ENCODE results near the gene IFI27.

Gene IFI27

GRCh38 chr14:94113908-94114588 lies 3.5 kb downstream of the IFI27 start:
- H3K27ac Mint-ChIP-seq = no peak overlapping the region
- H3K4me1 Mint-ChIP-seq (ENCODE audit: low read depth) = no peaks in the 10 kb centered on the region
- H3K27me3 Mint-ChIP-seq = peaks cover 13% of the 10 kb centered on the region
- H3K9me3 Mint-ChIP-seq = no peaks in the 10 kb centered on the region
- H3K4me3 Mint-ChIP-seq = no peak overlapping the region
- no peaks in the 10 kb centered on the region for H3K36me3 Mint-ChIP-seq (ENCODE audit: low read depth)

- Mint-ChIP-seq H3K27ac (no peak overlapping the region), H3K4me1 (ENCODE audit: low read depth) (no peaks in the 10 kb centered on the region), H3K27me3 (peaks cover 16% of the 10 kb centered on the region), H3K36me3 (ENCODE audit: low read depth) (no peaks in the 10 kb centered on the region), H3K9me3 (peaks cover 2% of the 10 kb centered on the region), H3K4me3 (no peak overlapping the region)
These were observed 4.1 kb downstream of the IFI27 start for GRCh38 chr14:94114589-94115057.

- Mint-ChIP-seq H3K4me1 (ENCODE audit: low read depth) (no peaks in the 10 kb centered on the region), H3K4me3 (no peak overlapping the region), H3K27ac (no peak overlapping the region), H3K9me3 (peaks cover 5% of the 10 kb centered on the region), H3K36me3 (ENCODE audit: low read depth) (no peaks in the 10 kb centered on the region), H3K27me3 (peaks cover 16% of the 10 kb centered on the region)
These were observed 4.6 kb downstream of the IFI27 start for GRCh38 chr14:94115058-94115591.

GRCh38 chr14:94115631-94116030 lies 5.1 kb downstream of the IFI27 start:
- Mint-ChIP-seq H3K9me3 (peaks cover 8% of the 10 kb centered on the region), H3K4me1 (ENCODE audit: low read depth) (no peaks in the 10 kb centered on the region), H3K27me3 (peaks cover 16% of the 10 kb centered on the region), H3K36me3 (ENCODE audit: low read depth) (no peaks in the 10 kb centered on the region), H3K4me3 (no peak overlapping the region), H3K27ac (no peak overlapping the region)

- Mint-ChIP-seq H3K27ac (no peak overlapping the region), H3K9me3 (peaks cover 11% of the 10 kb centered on the region), H3K4me1 (ENCODE audit: low read depth) (no peaks in the 10 kb centered on the region), H3K36me3 (ENCODE audit: low read depth) (no peaks in the 10 kb centered on the region), H3K4me3 (no peak overlapping the region), H3K27me3 (peaks cover 20% of the 10 kb centered on the region)
These were observed 6.2 kb downstream of the IFI27 start for GRCh38 chr14:94116701-94117100.

- H3K4me3 Mint-ChIP-seq = no peak overlapping the region
These were observed 7.3 kb downstream of the IFI27 start for GRCh38 chr14:94117856-94118255.

GRCh38 chr14:94119071-94119470 lies 8.5 kb downstream of the IFI27 start:
- Mint-ChIP-seq H3K4me1 (ENCODE audit: low read depth) (no peaks in the 10 kb centered on the region), H3K27ac (no peak overlapping the region), H3K36me3 (ENCODE audit: low read depth) (no peaks in the 10 kb centered on the region), H3K4me3 (no peak overlapping the region), H3K9me3 (peaks cover 11% of the 10 kb centered on the region), H3K27me3 (peaks cover 20% of the 10 kb centered on the region)

More at GRCh38 chr14:94117856-94118255, 7.3 kb downstream of the IFI27 start:
- Mint-ChIP-seq H3K27me3 (peaks cover 20% of the 10 kb centered on the region), H3K36me3 (ENCODE audit: low read depth) (no peaks in the 10 kb centered on the region), H3K4me1 (ENCODE audit: low read depth) (no peaks in the 10 kb centered on the region), H3K9me3 (peaks cover 11% of the 10 kb centered on the region), H3K27ac (no peak overlapping the region)

- no peak overlapping the region for H3K27ac Mint-ChIP-seq
- no peak overlapping the region for H3K4me3 Mint-ChIP-seq
- no peaks in the 10 kb centered on the region for H3K36me3 Mint-ChIP-seq (ENCODE audit: low read depth)
- H3K4me1 Mint-ChIP-seq (ENCODE audit: low read depth) = no peaks in the 10 kb centered on the region
- H3K27me3 Mint-ChIP-seq = peaks cover 20% of the 10 kb centered on the region
- peaks cover 11% of the 10 kb centered on the region for H3K9me3 Mint-ChIP-seq
These were observed 10.3 kb downstream of the IFI27 start for GRCh38 chr14:94120667-94121340.

GRCh38 chr14:94121485-94121884 lies 10.9 kb downstream of the IFI27 start:
- peaks cover 11% of the 10 kb centered on the region for H3K9me3 Mint-ChIP-seq
- no peak overlapping the region for H3K27ac Mint-ChIP-seq
- H3K4me3 Mint-ChIP-seq = no peak overlapping the region
- no peaks in the 10 kb centered on the region for H3K36me3 Mint-ChIP-seq (ENCODE audit: low read depth)
- H3K4me1 Mint-ChIP-seq (ENCODE audit: low read depth) = no peaks in the 10 kb centered on the region
- peaks cover 18% of the 10 kb centered on the region for H3K27me3 Mint-ChIP-seq

GRCh38 chr14:94122438-94122837 lies 11.9 kb downstream of the IFI27 start:
- H3K36me3 Mint-ChIP-seq (ENCODE audit: low read depth) = no peaks in the 10 kb centered on the region
- H3K27ac Mint-ChIP-seq = no peak overlapping the region
- H3K27me3 Mint-ChIP-seq = peaks cover 10% of the 10 kb centered on the region
- no peak overlapping the region for H3K4me3 Mint-ChIP-seq
- H3K4me1 Mint-ChIP-seq (ENCODE audit: low read depth) = no peaks in the 10 kb centered on the region
- peaks cover 11% of the 10 kb centered on the region for H3K9me3 Mint-ChIP-seq

- Mint-ChIP-seq H3K9me3 (peaks cover 11% of the 10 kb centered on the region), H3K4me3 (no peak overlapping the region), H3K27ac (no peak overlapping the region), H3K4me1 (ENCODE audit: low read depth) (no peaks in the 10 kb centered on the region), H3K27me3 (peaks cover 7% of the 10 kb centered on the region), H3K36me3 (ENCODE audit: low read depth) (no peaks in the 10 kb centered on the region)
These were observed 12.8 kb downstream of the IFI27 start for GRCh38 chr14:94123296-94123695.

GRCh38 chr14:94123868-94124267 lies 13.3 kb downstream of the IFI27 start:
- Mint-ChIP-seq H3K4me1 (ENCODE audit: low read depth) (peaks cover 5% of the 10 kb centered on the region), H3K36me3 (ENCODE audit: low read depth) (no peaks in the 10 kb centered on the region), H3K27ac (no peak overlapping the region), H3K4me3 (no peak overlapping the region), H3K27me3 (peaks cover 7% of the 10 kb centered on the region), H3K9me3 (peaks cover 11% of the 10 kb centered on the region)

- Mint-ChIP-seq H3K4me1 (ENCODE audit: low read depth) (peaks cover 8% of the 10 kb centered on the region), H3K27ac (no peak overlapping the region), H3K4me3 (no peak overlapping the region), H3K9me3 (peaks cover 7% of the 10 kb centered on the region), H3K36me3 (ENCODE audit: low read depth) (no peaks in the 10 kb centered on the region), H3K27me3 (peaks cover 4% of the 10 kb centered on the region)
These were observed 14.2 kb downstream of the IFI27 start for GRCh38 chr14:94124582-94125377.

GRCh38 chr14:94125659-94126418 lies 15.3 kb downstream of the IFI27 start:
- Mint-ChIP-seq H3K36me3 (ENCODE audit: low read depth) (no peaks in the 10 kb centered on the region), H3K27ac (no peak overlapping the region), H3K4me1 (ENCODE audit: low read depth) (peaks cover 15% of the 10 kb centered on the region), H3K9me3 (peaks cover 2% of the 10 kb centered on the region), H3K4me3 (no peak overlapping the region), H3K27me3 (peaks cover 3% of the 10 kb centered on the region)

Data from stimulated activated naive CD8-positive, alpha-beta T cell treated with anti-CD3 and anti-CD28 coated beads, Interleukin-15, Interleukin-2, amounts not matched to agents 100 ng/mL and 50 ng/mL, for 24 hours (primary cell).